Fibroblast of mammary gland (primary cell): Measurements from ENCODE around the gene NPSR1.

ENCODE experiments used
- DNase-seq: peaks from one replicate; pipeline ENCODE4 v3.0.0-alpha.2; 2010; ENCODE audit warnings: low read depth
- H3K4me3 ChIP-seq: 2 replicates; pipeline ENCODE4 v1.5.1; 2011; ENCODE audit warnings: low read depth, mild to moderate bottlenecking, low read length, moderate library complexity; ENCODE audit not compliant: control insufficient read depth
- TF ChIP-seq, protein P1 (sequence below): conservative IDR thresholded peaks from 2 replicates; pipeline ENCODE4 v1.5.1; 2011; ENCODE audit warnings: low read depth, low read length, inconsistent platforms; ENCODE audit not compliant: control insufficient read depth, insufficient read depth

NPSR1 gene

GRCh38 chr7:34727464-34727995 is 69.5 kb downstream of the NPSR1 start:
- H3K4me3 ChIP-seq, result no peak overlapping the region
- no peak for DNase-seq
- TF ChIP-seq, protein P1, sequence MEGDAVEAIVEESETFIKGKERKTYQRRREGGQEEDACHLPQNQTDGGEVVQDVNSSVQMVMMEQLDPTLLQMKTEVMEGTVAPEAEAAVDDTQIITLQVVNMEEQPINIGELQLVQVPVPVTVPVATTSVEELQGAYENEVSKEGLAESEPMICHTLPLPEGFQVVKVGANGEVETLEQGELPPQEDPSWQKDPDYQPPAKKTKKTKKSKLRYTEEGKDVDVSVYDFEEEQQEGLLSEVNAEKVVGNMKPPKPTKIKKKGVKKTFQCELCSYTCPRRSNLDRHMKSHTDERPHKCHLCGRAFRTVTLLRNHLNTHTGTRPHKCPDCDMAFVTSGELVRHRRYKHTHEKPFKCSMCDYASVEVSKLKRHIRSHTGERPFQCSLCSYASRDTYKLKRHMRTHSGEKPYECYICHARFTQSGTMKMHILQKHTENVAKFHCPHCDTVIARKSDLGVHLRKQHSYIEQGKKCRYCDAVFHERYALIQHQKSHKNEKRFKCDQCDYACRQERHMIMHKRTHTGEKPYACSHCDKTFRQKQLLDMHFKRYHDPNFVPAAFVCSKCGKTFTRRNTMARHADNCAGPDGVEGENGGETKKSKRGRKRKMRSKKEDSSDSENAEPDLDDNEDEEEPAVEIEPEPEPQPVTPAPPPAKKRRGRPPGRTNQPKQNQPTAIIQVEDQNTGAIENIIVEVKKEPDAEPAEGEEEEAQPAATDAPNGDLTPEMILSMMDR, result no peak

GRCh38 chr7:34728156-34728555 is 70.1 kb downstream of the NPSR1 start:
- TF ChIP-seq, protein P1, result no peak
- DNase-seq, result no peak
- H3K4me3 ChIP-seq, result no peak overlapping the region

DNA sequence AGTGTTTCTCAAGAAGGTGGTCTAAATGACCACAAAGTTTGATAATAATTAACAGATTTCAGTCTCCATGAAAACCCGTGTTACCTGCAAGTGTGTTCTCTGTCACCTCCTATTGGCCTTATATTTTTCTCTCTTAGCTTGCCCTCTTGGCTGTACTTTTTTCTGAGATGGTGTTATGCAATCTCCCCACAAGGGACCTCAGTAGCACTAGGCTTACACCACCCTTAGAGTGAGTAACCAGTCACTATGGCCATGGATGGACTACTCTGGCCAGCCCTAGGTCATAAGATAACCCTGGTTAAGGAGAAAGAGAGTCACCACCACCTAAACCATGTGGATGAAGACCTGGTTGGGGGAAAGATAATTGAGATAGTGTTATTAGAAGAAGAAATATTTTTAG is 76.8 kb downstream of the NPSR1 start:
- TF ChIP-seq, protein P1, result no peak
- no peak overlapping the region for H3K4me3 ChIP-seq
- DNase-seq, result no peak

GRCh38 chr7:34735526-34735925 is 77.5 kb downstream of the NPSR1 start:
- no peak overlapping the region for H3K4me3 ChIP-seq
- DNase-seq, result no peak
- TF ChIP-seq, protein P1, result no peak

DNA sequence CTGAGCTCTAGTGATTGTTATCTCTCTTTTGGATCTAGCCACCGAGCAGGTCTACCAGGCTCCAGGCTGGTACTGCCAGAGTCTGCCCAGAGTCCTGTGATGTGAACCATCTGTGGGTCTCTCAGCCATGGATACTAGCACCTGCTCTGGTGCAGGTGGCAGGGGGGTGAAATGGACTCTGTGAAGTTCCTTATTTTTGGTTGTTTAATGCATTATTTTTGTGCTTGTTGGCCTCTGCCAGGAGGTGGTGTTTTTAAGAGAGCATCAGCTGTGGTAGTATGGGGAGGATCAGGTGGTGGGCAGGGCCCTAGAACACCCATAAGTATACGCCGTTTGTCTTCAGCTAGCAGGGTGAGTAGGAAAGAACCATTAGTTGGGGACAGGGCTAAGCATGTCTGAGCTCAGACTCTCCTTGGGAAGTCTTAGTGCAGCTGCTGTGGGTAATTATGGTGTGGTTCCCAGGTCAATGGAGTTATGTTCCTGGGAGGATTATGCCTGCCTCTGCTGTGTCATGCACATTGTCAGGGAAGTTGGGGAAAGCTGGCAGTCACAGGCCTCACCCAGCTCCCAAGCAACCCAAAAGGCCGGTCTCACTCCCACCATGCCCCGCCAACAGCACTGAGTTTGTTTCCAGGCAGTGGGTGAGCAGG is 81.8 kb downstream of the NPSR1 start:
- H3K4me3 ChIP-seq, result no peak overlapping the region
- DNase-seq, result no peak
- TF ChIP-seq, protein P1, result no peak

- no peak overlapping the region for H3K4me3 ChIP-seq
- no peak for DNase-seq
- TF ChIP-seq, protein P1, result no peak
These were observed 82.8 kb downstream of the NPSR1 start for GRCh38 chr7:34740840-34741239.

DNA sequence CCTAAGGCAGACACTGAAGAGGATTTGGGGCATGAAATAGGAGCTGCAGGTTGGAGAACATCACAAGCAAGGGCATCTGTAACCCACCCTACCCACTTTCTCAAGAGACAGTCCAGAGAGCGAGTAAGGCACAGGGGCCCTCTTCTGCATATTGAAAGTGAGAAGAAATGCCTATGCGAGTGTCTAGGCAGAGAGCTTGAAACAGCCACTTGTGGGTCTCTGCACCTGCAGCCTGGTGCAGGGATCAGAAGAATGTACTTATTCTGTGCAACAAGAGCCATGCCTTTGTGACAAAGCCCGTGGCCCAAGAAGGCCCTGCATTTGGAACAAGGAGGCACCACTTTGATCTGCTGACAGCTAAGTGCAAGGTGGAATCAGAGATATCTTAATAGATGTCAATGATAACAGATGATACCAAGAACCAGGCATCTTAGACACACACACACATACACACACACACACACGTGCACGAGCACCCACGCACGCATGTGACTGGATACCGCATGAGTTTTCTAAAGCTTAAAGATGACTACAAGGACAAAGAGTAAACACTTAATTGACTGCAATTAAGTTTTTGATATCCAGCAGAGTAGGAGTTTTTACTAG is 89.3 kb downstream of the NPSR1 start:
- DNase-seq, result no peak
- TF ChIP-seq, protein P1, result no peak

More for the DNA sequence above, 89.3 kb downstream of the NPSR1 start:
- no peak overlapping the region for H3K4me3 ChIP-seq
